Activated T-cell treated with anti-CD3 and anti-CD28 coated beads, Interleukin-2, amount 50 U/mL, for 24 hours (primary cell): ENCODE results near the gene CNEP1R1.

Experiments
- DNase-seq: peaks from one replicate; pipeline ENCODE4 v3.0.0-alpha.2; 2020
- H3K27ac Mint-ChIP-seq: 2 replicates; pipeline ENCODE4 v1.8.0; 2020; ENCODE audit warnings: mild to moderate bottlenecking, mixed read lengths
- H3K27me3 Mint-ChIP-seq: 2 replicates; pipeline ENCODE4 v1.8.0; 2020; ENCODE audit warnings: mixed read lengths
- H3K36me3 Mint-ChIP-seq: 2 replicates; pipeline ENCODE4 v1.8.0; 2020; ENCODE audit warnings: low read depth, mixed read lengths
- H3K4me1 Mint-ChIP-seq: 2 replicates; pipeline ENCODE4 v1.8.0; 2020; ENCODE audit warnings: low read depth, mixed read lengths
- H3K4me3 Mint-ChIP-seq: 2 replicates; pipeline ENCODE4 v1.8.0; 2020; ENCODE audit warnings: mild to moderate bottlenecking, moderate library complexity, mixed read lengths
- H3K9me3 Mint-ChIP-seq: 2 replicates; pipeline ENCODE4 v1.8.0; 2020; ENCODE audit warnings: mixed read lengths

CNEP1R1 gene

DNA sequence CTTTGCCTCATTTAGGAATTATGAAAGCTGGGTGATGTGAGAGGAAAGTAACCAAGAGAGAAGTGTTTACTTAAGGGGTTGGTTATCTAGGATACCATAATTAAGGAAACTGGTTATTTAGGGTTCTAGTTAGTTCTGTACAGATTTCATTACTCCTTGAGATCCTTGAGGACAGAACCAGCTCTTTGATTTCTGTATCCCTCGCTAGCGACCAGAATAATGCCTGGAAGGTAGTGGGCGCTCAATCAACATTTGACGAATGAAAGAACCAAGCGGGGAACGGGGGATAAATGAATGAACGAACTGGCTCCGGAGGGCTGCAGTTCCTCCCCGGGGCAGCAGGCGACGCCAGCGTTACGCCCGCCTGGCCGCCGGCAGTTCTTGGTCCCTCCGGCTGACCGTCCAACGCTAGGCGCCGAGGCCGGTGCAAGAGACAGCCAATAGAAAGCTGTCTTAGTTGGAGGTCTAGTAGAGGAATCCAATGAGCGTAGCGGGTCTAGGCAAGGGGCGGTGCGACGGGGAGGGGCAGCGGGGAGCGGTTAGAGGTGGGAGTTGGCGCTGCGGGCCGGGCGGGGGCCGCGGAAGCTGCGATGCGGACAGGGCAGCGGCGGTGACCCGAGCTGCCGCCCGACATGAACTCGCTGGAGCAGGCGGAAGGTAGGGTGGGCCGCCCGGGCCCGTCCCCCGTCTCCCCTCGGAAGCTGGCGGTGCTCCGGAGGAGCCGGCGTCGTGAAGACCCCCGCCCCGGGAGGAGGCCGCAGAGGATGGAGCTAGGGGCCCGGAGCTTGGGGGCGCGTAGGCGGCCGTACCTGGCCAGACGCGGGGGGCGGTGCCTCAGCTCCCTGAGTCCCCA is at the start of gene CNEP1R1:
Gene CNEP1R1, plus strand, starts transcription at position 542 of the 853 bp plus-strand sequence. Its CDS starts 91 bp downstream, at position 633.
- H3K27ac Mint-ChIP-seq = peak within 1 kb of the TSS; percentile 93
- peak; percentile 95 for DNase-seq
- H3K4me3 Mint-ChIP-seq = peak within 1 kb of the TSS; percentile 94
- H3K9me3 Mint-ChIP-seq = no peaks in the 10 kb centered on the region
- peaks cover 31% of the 10 kb centered on the region for H3K4me1 Mint-ChIP-seq
- peaks cover 29% of the 10 kb centered on the region for H3K36me3 Mint-ChIP-seq
- H3K27me3 Mint-ChIP-seq = no peaks in the 10 kb centered on the region

DNA sequence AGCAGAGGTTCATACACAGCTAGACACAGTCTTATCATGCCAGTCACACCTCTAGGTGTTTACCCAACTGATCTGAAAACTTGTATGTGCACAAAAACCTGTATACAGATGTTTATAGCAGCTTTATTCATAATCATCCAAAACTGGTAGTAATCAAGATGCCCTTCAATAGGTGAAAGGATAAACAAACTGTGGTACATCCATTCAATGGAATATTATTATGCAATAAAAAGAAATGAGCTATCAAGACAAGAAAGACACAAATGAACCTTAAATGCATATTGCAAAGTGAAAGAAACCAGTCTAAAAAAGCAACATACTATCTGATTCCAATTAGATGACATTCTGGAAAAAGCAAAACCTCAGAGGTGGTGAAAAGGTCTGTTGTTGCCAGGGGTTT is 47.6 kb upstream of the CNEP1R1 start:
- DNase-seq = no peak
- H3K36me3 Mint-ChIP-seq = no peaks in the 10 kb centered on the region
- H3K4me3 Mint-ChIP-seq = no peak overlapping the region
- no peak overlapping the region for H3K27ac Mint-ChIP-seq
- no peaks in the 10 kb centered on the region for H3K4me1 Mint-ChIP-seq
- H3K27me3 Mint-ChIP-seq = peaks cover 7% of the 10 kb centered on the region
- H3K9me3 Mint-ChIP-seq = no peaks in the 10 kb centered on the region

DNA sequence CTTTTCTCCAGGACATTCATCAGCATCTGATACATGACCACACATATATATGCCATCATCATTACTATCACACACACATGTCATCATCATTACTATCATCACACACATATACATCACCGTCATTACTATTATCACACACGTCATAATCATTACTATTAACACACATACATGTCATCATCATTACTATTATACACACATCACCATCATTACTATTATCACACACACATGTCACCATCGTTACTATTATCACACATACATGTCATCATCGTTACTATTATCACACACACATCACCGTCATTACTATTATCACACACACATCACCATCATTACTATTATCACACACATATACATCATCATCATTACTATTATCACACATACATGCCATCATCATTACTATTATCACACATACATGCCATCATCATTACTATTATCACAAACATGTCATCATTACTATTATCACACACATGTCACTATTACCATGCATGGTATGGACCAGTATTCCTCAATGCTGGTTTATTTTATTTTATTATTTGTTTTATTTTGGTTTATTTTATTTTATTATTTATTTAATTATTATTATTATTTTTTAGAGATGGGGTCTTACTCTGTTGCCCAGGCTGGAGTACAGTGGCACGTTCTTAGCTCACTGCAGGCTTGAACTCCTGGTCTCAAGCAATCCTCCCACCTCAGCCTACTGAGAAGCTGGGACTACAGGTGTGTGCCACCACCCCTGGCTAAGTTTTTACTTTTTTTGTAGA is 46.3 kb upstream of the CNEP1R1 start:
- H3K4me1 Mint-ChIP-seq = no peaks in the 10 kb centered on the region
- no peaks in the 10 kb centered on the region for H3K27me3 Mint-ChIP-seq
- H3K36me3 Mint-ChIP-seq = no peaks in the 10 kb centered on the region
- no peak overlapping the region for H3K27ac Mint-ChIP-seq
- no peaks in the 10 kb centered on the region for H3K9me3 Mint-ChIP-seq
- no peak for DNase-seq
- H3K4me3 Mint-ChIP-seq = no peak overlapping the region

DNA sequence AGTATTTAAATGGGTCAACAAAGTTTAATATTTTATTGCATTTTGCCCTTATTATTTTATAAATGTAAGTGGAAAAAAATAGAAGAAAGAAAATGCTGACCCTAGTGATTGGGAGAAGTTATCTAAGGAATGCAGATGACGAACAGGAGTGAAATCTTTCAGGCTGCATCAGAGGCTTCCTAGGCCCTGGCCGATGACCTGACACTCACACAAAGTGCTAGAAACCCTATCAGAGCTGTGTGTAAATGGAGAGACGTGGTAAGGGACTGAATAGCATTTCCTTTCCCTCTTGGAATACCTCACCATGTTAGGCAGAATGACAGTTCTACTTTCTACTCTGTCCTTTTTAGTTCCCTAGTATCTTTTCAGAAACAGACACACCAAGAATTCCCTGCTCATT is 44.9 kb upstream of the CNEP1R1 start:
- H3K27me3 Mint-ChIP-seq = no peaks in the 10 kb centered on the region
- H3K36me3 Mint-ChIP-seq = no peaks in the 10 kb centered on the region
- DNase-seq = no peak
- no peaks in the 10 kb centered on the region for H3K9me3 Mint-ChIP-seq
- no peaks in the 10 kb centered on the region for H3K4me1 Mint-ChIP-seq
- no peak overlapping the region for H3K27ac Mint-ChIP-seq
- no peak overlapping the region for H3K4me3 Mint-ChIP-seq

- no peak overlapping the region for H3K4me3 Mint-ChIP-seq
- H3K27ac Mint-ChIP-seq = no peak overlapping the region
- H3K36me3 Mint-ChIP-seq = no peaks in the 10 kb centered on the region
- H3K9me3 Mint-ChIP-seq = no peaks in the 10 kb centered on the region
- H3K27me3 Mint-ChIP-seq = peaks cover 3% of the 10 kb centered on the region
- no peak for DNase-seq
- peaks cover 13% of the 10 kb centered on the region for H3K4me1 Mint-ChIP-seq
Measured at GRCh38 chr16:49986351-49987124, 38.5 kb upstream of the CNEP1R1 start.

- H3K4me3 Mint-ChIP-seq = no peak overlapping the region
- no peaks in the 10 kb centered on the region for H3K36me3 Mint-ChIP-seq
- no peaks in the 10 kb centered on the region for H3K9me3 Mint-ChIP-seq
- H3K27ac Mint-ChIP-seq = no peak overlapping the region
- DNase-seq = no peak
- H3K27me3 Mint-ChIP-seq = peaks cover 3% of the 10 kb centered on the region
- peaks cover 13% of the 10 kb centered on the region for H3K4me1 Mint-ChIP-seq
Measured at GRCh38 chr16:49987381-49987780, 37.6 kb upstream of the CNEP1R1 start.

- DNase-seq = no peak
- no peak overlapping the region for H3K4me3 Mint-ChIP-seq
- H3K27me3 Mint-ChIP-seq = peaks cover 3% of the 10 kb centered on the region
- peaks cover 9% of the 10 kb centered on the region for H3K4me1 Mint-ChIP-seq
- H3K9me3 Mint-ChIP-seq = no peaks in the 10 kb centered on the region
- H3K36me3 Mint-ChIP-seq = no peaks in the 10 kb centered on the region
- H3K27ac Mint-ChIP-seq = no peak overlapping the region
Measured at GRCh38 chr16:49992825-49993224, 32.2 kb upstream of the CNEP1R1 start.

GRCh38 chr16:49993579-49993978 is 31.4 kb upstream of the CNEP1R1 start:
- no peaks in the 10 kb centered on the region for H3K9me3 Mint-ChIP-seq
- peaks cover 3% of the 10 kb centered on the region for H3K27me3 Mint-ChIP-seq
- H3K36me3 Mint-ChIP-seq = no peaks in the 10 kb centered on the region
- H3K27ac Mint-ChIP-seq = no peak overlapping the region
- DNase-seq = no peak
- peaks cover 4% of the 10 kb centered on the region for H3K4me1 Mint-ChIP-seq
- no peak overlapping the region for H3K4me3 Mint-ChIP-seq

GRCh38 chr16:49994006-49994405 is 31.0 kb upstream of the CNEP1R1 start:
- H3K4me3 Mint-ChIP-seq = no peak overlapping the region
- no peak overlapping the region for H3K27ac Mint-ChIP-seq
- no peaks in the 10 kb centered on the region for H3K36me3 Mint-ChIP-seq
- peaks cover 3% of the 10 kb centered on the region for H3K27me3 Mint-ChIP-seq
- H3K4me1 Mint-ChIP-seq = peaks cover 2% of the 10 kb centered on the region
- H3K9me3 Mint-ChIP-seq = no peaks in the 10 kb centered on the region
- no peak for DNase-seq

GRCh38 chr16:49995720-49996119 is 29.3 kb upstream of the CNEP1R1 start:
- Mint-ChIP-seq H3K4me3 (no peak overlapping the region), H3K36me3 (no peaks in the 10 kb centered on the region), H3K9me3 (no peaks in the 10 kb centered on the region), H3K4me1 (peaks cover 2% of the 10 kb centered on the region), H3K27ac (no peak overlapping the region), H3K27me3 (peaks cover 4% of the 10 kb centered on the region)
- no peak for DNase-seq

GRCh38 chr16:49997721-49998251 is 27.2 kb upstream of the CNEP1R1 start:
- Mint-ChIP-seq H3K4me3 (no peak overlapping the region), H3K36me3 (no peaks in the 10 kb centered on the region), H3K9me3 (no peaks in the 10 kb centered on the region), H3K27ac (no peak overlapping the region), H3K4me1 (peaks cover 2% of the 10 kb centered on the region), H3K27me3 (peaks cover 10% of the 10 kb centered on the region)
- no peak for DNase-seq

DNA sequence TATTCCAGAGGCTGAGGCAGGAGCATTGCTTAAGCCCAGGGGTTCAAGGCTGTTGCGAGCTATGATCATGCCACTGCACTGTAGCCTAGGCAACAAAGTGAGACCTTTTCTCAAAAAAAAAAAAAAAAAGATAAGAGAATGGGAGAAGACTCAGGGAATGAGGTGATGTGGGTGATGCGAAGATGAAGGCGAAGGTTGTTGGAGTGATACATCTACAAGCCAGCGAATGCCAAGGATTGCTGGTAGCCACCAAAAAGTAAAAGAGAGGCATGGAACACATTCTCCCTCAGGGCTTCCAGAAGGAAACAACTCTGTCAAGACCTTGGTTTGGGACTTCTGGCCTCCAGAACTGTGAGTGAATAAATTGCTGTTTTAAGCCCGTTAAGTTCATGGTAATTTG is 26.0 kb upstream of the CNEP1R1 start:
- no peaks in the 10 kb centered on the region for H3K36me3 Mint-ChIP-seq
- H3K9me3 Mint-ChIP-seq = no peaks in the 10 kb centered on the region
- no peak overlapping the region for H3K4me3 Mint-ChIP-seq
- H3K27me3 Mint-ChIP-seq = peaks cover 14% of the 10 kb centered on the region
- no peak for DNase-seq
- no peaks in the 10 kb centered on the region for H3K4me1 Mint-ChIP-seq
- H3K27ac Mint-ChIP-seq = no peak overlapping the region

GRCh38 chr16:50001144-50001543 is 23.9 kb upstream of the CNEP1R1 start:
- Mint-ChIP-seq H3K27me3 (peaks cover 20% of the 10 kb centered on the region), H3K9me3 (no peaks in the 10 kb centered on the region), H3K4me1 (no peaks in the 10 kb centered on the region), H3K36me3 (no peaks in the 10 kb centered on the region), H3K4me3 (no peak overlapping the region), H3K27ac (no peak overlapping the region)
- no peak for DNase-seq

GRCh38 chr16:50002190-50002589 is 22.8 kb upstream of the CNEP1R1 start:
- H3K4me3 Mint-ChIP-seq = no peak overlapping the region
- H3K27me3 Mint-ChIP-seq = peaks cover 20% of the 10 kb centered on the region
- no peaks in the 10 kb centered on the region for H3K36me3 Mint-ChIP-seq
- no peak for DNase-seq
- no peaks in the 10 kb centered on the region for H3K9me3 Mint-ChIP-seq
- no peaks in the 10 kb centered on the region for H3K4me1 Mint-ChIP-seq
- no peak overlapping the region for H3K27ac Mint-ChIP-seq
